Measurements from ENCODE around the gene VAMP5.

The VAMP5 gene

DNA sequence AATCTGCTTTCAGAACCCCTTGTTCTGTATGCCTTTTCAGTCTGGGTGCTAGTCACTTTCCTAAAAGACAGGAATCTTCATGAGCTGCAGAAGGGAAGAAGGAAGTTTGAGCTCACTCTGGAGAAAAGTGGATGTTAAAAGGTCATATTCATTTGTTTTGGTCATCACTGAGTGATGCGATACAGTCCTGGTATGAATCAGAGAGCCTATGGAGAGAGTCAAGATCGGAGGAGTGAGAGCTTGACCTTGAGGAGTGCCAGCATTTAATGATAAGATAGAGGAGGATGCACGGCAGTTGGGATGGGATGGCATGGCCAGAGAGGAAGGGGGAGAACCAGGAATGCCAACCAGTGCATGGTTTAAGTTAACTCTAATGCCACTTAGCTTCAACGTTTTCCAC lies 51.4 kb downstream of the VAMP5 start:
- DNase-seq (ENCODE audit: low spot score): no peak

DNA sequence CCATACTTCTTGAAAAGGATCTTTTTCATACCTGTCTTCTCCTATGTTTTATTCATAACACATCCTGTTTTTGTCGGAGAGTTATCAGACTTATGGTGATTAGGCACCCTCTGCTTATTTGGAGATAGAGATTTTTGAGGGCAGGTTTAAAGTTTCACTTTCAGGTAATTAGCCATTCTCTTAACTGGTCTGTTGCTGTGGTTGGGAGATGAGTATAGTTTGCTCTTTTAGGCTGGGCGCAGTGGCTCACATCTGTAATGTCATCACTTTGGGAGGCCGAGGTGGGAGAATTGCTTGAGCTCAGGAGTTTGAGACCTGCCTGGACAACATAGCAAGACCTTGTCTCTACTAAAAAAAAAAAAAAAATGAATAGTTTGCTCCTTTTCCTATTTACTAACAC lies 58.5 kb downstream of the VAMP5 start:
- peak; percentile 15 for DNase-seq (ENCODE audit: low spot score)

Measured in CD4-positive, alpha-beta T cell treated with Interleukin-2 at 100 ng/mL for 4 hours (primary cell).